D341Med (cell line): ENCODE data around the gene TRAF3IP1.
"Not testable (repeated sequence)": the region's sequence is repeated elsewhere in the genome, so short reads cannot be mapped to it uniquely, and the experiment has no call there.

Experiments
- DNase-seq: peaks from one replicate; pipeline ENCODE4 v3.0.0; 2012; ENCODE audit warnings: low spot score

Gene TRAF3IP1

DNA sequence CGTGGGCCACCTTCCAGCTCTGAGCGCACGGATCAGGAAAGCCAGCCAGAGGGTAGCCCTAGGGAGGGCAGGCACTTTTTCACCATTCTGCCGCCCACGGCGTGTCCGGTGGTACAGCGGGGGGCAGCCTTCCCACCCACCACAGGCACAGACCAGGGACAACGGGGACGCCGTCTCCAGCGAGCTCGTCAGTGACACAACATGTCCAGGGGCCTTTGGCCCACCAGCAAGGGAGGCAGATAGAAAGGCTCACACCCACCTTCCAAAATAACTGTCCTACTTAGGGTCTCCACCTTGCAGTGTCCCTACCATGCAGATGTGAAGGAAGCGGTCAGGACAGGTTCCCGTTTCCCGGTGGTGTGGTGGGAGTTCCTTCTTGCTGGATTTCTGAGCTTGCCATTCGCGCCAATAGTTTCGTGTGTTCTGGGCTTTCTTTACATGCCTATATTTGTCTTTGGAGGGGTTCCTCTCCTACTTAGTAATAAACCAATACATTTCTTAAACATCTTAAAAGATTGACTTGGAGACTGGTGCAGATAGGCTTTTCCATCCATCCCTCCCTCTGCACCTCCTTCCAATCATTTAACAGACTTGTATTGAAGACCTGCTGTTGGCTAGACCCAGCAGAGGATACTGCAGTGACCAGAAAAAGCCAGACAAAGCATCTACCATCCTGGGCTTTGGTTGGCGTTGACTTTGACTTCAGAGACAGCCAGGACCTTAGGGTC is 107.3 kb downstream of the TRAF3IP1 start:
- no peak for DNase-seq

DNA sequence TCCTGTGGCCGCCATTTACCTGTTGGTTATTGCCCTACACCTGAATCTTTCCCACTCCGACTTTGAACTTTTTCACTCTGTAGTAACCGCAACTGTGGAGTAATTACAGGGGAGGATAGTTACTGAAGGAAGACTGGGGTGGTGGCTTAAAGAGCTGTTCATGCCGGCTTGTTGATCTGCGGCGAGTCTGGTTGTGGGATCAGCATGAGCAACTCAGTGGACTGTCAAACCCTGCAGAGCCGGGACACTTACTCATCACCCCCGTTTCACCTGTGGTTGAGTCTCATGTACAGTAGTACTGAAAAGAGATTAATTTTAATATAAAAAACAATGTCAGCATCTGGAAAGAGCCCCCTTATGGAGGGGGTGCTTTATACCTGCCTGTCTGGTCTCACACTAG is 108.5 kb downstream of the TRAF3IP1 start:
- no peak for DNase-seq

DNA sequence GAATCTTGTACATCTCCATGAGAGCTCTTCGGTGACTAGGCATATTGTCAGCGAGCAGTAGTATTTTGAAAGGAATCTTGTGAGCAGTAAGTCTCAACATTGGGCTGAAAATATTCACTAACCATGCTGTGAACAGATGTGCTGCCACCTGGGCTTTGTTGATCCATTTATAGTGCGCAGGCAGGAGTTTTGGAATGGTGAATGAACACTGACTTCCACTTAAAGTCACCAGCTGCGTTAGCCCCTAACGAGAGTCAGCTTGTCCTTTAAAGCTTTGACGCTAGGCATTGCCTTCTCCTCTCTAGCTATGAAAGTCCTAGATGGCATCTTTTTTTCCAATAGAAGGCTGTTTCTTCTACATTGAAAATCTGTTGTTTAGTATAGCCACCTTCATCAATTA is 110.5 kb downstream of the TRAF3IP1 start:
- no peak for DNase-seq

DNA sequence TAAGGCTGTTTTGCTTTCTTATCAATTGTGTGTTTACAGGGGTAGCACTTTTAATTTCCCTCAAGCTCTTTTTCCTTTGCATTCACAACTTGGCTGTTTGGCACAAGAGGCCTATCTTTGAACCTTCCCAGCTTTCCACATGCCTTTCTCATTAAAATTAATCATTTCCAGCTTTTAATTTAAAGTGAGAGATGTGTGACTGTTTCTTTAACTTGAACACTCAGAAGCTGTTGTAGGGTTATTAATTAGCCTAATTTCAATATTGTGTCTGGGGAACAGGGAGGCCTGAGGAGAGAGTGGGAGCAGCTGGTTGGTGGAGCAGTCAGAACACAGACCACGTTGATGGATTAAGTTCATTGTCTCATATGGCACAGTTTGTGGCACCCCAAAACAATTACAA is 111.1 kb downstream of the TRAF3IP1 start:
- DNase-seq, result no peak

DNA sequence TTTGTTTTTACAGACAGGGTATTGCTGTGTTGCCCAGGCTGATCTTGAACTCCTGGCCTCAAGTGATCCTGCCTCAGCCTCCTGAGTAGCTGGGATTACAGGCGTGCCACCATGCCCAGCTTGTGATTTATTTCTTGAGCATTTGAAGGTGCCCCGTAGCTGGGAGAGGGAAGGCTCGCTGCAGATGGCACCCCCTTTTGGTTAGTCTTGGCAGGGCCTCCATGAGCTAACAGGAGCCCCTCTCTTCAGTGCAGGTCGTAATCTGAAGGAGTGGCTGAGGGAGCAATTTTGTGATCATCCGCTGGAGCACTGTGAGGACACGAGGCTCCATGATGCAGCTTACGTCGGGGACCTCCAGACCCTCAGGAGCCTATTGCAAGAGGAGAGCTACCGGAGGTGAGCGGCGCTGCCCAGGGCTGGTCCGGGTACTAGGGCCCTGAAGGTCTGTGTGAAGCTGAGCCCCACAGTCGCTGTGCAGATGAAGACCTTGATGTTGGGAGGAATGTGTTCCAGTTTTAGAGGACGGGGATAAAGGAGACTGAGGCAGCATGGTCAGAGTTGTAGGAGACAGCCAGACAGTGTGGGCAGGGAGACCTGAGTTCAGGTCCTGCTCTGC is 113.1 kb downstream of the TRAF3IP1 start:
- no peak for DNase-seq

DNA sequence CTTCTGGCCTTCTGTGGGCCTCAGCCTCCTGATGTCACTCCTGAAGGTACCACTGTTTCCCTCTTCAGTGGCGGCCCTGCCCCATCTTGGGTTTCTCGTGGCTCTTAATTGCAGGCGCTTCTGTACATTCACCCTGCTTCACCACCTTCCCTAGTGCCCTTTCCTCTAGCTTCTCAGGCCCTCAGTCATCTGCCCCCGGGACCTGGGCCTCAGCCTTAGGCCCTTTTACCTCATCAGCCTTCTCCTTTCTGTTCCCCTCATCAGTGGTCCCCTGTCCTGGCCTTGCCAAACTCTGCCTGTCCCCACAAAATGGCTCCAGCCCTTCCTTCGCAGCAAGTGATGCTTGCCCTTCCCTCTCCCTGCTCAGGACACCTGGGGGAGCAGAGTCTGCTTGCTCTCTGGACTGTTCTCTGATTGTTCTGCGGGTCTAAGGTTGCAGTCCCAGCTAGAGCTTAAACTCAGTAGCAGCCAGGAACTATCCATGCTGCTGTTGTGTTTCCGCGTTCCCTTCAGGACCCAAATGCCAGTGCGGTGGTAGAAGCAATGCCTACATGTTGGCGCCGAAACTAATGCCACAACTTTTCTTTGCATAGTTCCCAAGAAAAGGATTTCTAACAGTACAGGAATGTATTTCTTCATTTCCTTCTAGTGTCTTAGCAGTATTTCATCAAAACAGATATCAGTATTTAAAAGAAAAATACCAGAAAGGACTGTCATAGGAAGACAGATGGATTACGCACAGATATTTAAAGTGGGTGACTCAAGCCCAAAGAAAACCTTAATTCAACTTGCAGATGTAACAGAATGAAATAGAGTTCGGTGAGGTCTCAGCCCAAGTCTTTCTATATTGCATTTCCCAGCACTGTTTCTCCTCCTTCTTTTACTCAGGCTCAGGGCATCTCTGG is 113.9 kb downstream of the TRAF3IP1 start:
- no peak for DNase-seq

DNA sequence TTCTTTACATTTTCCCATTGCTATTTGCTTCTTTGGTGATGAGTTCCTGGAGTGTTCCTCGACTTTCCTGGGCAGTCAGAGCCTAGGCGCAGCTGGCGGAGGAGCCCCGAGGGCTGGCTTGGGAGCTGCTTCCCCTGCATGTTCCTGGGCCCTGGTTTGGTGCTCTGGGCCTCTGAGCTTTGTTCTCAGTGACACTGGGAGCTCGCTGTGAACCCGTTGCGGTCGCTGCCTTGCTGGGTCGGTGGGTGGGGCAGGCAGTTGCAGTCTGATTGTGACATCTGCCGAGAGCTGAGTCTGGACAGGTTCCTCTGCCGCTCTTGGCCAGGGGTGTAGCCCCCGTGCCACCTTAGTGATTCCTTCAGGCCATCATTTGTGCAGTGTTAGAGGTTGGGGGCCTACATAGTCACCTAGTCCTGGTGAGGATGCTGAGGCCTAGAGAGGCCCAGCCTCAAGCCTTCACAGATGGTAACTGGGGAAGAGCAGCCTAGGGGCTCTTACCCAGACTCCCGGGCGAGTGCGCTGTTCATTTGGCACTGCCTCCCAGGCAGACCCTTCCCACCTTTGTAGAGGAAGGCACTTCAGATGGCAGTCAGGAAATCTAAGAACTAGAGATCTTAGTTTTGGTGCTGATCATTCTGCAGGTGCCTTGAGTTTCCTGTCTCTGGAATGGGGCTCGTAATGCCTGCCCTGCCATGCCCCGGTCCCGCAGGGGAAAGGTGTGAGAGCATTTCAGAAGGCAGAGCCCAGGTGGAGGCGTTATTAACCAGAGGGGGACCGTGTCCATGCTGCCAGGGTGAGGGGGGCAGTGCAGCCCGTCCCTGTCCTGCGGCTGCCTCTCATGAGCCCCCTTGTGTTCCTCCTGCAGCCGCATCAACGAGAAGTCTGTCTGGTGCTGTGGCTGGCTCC is 114.8 kb downstream of the TRAF3IP1 start:
- DNase-seq, result no peak

DNA sequence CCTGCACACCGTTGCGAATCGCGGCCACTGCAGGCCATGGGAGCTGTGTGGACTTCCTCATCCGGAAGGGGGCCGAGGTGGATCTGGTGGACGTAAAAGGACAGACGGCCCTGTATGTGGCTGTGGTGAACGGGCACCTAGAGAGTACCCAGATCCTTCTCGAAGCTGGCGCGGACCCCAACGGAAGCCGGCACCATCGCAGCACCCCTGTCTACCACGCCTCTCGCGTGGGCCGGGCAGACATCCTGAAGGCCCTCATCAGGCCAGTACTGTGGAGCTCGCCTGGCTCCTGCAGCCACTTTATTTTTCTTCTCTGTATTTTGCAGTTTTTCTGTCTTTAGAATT is 115.4 kb downstream of the TRAF3IP1 start:
- no peak for DNase-seq

DNA sequence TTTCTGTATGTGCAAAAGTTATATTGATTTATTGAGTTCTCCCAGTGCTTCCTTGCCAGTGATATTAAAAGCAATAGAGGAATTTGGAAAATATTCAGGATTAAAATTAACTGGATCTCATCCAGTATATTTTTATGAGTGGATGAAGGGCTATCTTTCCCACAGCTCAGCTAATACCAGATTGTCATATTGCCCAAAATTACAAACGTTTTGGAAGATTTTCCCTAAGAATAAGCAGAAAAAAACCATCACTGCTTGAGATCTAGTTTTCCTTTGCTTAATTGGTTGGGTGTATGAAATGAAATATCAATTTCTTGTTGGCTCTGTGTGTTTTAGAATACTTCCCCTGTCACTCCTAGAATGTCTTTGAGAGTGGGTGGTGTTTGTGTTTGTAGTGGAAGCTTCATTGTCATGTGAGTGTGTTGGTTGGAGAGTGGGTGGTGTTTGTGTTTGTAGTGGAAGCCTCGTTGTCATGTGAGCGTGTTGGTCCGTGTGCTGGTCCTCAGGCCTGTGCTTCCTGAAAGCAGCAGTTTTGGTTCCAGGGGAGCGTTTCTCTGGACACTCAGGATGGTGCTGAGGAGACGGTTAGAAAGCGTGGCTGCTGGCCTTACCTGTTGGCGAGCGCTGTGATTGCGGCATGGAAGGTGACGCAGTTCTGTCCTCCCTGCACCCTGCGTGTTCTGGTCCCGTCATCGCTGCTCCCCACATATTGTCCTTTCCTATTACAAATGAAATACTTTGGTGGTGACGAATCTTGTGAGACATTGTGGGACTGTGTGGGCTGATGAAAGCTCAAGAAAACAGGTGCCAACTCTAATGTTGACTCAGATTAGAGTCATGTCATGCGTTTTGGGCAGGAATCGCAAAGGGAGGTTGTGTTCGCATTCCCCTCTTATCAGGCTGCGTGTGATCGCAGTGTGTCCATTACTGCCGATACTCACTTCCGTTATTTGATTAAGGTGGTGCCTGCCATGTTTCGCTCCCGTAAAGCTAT is 118.8 kb downstream of the TRAF3IP1 start:
- no peak for DNase-seq

DNA sequence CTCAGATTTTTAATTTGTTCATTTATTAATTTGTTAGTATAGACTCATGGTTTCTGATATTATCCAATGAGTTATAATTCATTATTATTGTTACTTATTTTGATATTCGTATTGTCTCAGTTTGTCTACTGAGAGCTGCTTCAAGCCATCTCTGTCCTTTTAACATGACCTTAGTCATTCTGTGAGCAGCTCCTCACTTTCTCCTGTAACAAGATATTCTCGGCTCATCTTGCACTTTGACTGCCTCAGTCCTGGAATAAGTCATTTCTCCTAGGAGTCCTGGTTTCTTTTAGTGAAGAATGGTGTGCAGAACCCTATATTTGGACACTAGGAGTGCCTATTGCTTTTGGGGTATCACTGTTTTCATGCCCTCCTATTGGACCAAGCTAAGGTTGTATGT is 119.6 kb downstream of the TRAF3IP1 start:
- no peak for DNase-seq

DNA sequence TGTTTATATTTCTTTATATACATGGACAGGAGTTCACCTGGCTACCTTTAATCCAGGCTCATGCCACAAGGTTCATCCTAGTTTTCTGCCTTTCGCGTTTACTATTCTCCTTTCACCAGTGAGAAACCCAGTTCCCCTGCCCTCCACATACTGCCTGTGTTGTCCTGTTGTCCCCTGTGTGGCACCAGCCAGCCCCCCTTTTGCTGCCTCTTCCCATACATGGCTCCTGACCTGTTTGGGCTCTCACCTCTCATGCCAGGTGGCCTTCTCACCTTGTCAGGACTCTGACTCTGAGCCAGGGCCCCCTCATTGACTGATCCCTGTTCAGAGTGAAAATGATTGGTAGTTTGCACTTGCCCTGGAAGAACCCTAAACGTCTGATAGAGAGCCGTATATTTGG is 120.0 kb downstream of the TRAF3IP1 start:
- no peak for DNase-seq

DNA sequence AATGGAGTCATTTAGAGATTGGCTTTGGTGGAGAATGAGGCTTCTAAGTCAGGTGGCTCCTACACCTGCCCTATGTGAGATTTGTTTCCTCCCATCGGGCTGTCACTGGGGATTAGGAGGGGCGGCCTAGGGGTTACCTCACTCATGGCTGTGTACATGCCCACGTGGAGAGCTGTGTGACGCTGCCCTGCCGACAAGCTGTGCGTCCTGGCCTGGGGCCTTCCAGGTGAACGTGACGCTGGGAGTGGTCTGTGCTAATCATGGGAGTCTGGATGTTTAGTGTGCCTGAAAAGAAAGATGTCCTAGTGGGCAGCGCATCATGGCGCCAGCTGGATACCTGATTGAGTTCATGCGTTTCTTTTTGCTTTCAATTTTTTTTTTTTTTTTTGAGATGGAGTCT is 120.4 kb downstream of the TRAF3IP1 start:
- DNase-seq, result no peak

DNA sequence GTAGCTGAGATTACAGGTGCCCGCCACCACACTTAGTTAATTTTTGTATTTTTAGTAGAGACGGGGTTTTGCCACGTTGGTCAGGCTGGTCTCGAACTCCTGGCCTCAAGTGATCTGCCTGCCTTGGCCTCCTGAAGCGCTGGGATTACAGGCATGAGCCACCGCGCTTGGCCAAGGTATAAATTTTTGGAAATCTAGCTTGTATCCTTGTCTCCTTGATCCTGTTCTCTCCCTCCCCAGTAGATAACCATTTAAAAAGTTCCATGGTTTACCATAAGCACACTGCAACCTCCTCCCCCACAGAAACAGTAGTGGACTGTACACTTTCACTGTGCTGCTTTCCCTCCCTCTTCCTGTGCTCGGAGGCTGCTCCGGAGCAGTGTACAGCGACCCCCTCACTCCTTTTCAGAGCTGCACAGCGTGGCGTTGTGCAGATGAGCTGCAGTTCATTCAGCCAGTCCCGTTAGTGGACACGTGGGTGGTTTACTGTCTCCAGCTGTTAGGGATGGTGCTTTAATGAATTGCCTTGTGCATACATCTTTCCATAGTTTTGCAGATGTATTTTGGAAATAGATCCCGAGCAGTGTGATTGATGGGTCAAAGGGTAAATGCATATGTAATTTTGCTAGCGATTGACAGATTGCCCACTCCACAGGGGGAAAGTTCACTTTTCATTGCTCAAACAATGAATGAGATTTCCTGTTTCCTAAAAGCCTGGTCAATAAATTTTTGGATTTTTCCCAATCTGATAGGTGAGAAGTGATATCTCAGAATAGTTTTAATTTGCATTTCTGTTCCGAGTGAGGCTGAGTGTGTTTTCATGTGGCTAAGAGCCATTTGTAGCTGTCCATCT is 121.2 kb downstream of the TRAF3IP1 start:
- no peak for DNase-seq

DNA sequence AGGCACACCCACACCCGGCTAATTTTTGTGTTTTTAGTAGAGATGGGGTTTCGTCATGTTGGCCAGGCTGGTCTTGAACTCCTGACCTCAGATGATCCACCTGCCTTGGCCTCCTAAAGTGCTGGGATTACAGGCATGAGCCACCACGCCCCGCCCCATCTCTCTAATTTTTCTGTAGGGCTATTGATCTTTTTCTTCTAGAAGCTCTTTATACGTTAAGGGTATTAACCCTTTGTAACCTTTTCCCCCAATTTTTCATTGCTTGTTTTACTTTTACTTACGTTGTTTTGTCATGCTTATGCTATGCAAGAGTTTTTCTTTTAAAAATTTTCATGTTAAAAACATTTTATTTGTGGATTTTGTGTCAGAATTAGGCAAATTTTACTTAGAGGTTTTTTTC is 121.9 kb downstream of the TRAF3IP1 start:
- not testable (repeated sequence) for DNase-seq

DNA sequence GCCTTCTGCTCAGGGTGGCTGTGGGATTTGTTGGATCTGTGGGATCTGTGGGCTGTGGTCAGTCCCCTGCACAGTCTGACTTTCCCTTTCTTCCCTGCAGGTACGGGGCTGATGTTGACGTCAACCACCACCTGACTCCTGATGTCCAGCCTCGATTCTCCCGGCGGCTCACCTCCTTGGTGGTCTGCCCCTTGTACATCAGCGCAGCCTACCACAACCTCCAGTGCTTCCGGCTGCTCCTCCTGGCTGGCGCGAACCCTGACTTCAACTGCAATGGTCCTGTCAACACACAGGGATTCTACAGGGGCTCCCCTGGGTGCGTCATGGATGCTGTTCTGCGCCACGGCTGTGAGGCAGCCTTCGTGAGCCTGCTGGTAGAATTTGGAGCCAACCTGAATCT is 123.9 kb downstream of the TRAF3IP1 start:
- DNase-seq, result no peak

DNA sequence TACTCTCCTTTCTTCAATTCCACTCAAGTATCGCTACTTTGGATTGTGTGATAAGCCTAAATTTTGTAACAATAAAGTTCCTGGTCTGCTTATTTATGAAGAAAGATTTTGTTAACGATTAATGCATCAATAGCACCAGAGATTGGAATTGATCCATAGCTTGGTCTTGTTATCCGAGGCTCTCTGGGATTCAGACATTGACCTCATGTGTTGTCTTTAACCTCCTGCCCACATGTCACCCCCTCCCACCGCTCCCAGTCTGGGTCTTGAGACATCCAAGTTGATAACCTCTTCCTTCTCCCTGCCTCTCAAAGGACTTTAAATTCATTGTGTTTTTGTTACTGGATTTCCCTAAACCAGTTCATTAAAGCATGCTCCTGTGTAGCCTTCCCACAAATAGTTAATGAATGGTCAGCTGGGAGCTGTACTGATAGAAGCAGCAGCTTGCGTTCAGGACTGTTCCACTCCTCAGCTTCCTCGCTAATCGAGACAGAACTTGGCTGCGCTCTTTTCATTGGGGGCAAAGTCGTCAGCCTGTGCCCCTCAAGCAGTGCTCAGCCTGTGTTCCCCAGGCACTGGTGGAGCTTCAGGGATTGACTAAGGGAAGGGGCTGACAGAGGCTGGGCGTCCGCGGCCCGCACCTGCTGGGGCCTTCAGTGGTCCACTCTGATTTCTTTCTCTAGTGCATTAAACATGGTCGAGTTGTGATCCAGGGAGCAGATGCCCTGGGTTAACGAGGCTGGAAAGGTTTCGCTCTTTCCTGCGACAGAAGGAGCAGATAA is 125.3 kb downstream of the TRAF3IP1 start:
- DNase-seq, result no peak

DNA sequence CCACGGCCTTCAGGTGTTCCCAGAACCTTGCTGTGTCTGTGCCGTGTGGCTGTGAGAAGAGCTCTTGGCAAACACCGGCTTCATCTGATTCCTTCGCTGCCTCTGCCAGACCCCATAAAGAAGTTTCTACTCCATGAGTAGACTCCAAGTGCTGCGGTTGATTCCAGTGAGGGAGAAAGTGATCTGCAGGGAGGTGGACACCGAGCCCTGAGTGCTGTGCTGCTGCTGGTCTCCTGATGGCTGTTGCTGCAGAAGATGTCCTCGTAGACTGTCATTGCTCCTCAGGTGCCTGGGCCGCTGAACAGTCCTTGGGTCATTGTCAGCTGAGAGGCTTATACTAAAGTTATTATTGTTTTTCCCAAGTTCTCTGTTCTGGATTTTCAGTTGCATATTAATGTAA is 126.1 kb downstream of the TRAF3IP1 start:
- no peak for DNase-seq

DNA sequence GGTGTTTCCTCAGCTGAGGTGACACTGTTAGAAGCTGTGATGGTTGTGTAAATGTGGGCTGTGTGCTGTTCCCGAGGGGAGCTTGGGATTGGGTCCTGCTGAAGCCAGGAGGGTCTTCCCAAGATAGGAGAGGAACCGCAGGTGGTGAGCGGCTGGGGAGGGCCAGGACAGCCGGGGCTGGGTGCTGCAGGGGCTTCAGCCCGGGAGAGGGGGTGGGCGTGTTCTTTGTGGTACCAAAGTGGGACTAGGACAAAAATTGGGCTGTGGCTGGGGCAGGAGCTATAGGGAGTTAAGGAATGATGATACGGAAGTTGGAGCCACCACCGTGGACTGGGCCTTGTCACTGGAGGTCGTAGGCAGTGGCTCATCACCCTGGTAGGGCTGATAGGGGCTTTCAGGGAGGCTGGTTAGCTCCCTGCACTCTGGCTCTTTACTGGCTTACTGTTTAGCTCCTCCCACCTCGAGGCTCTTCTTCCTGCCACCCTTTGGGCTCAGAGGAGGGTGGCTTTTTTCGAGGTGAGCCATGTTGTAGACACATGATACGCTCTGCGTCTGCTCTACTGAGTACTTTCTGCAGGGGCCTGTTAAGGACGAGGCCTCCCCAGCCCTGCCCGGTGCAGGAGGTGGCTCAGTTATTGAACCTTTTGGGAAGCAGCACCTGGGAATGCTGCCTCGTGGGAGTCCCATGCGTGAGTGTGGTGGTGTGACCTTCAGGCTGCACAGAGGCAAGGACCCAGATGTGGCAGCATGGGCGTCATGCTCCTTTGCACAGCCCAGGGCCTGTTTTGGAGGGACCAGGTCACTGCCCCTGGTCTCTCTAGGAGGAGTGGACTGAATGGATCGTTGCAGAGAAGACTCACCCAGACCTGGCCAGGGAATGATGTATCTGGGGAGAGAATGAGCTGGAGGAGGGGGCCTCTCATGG is 128.0 kb downstream of the TRAF3IP1 start:
- no peak for DNase-seq
